IMR-90 (cell line): ENCODE data around the gene UQCRQ. TPM values are rescaled to one million over a fixed set of nuclear protein-coding genes. Genes with fewer than 3 reads are reported as not detected.

Experiments
- ATAC-seq: fragments of 200-7000 bp; cut with Tn5 transposase; 2 replicates; pipeline ENCODE4 v1.9.1; 2020; ENCODE audit warnings: low read depth, mild to moderate bottlenecking, moderate library complexity
- BruUV-seq: library from RNA; stranded (reverse); fragments of 400-500 nt; replicated peaks from 2 replicates; lab custom pipeline; 2021; lab: Mats Ljungman, UMichigan
- CTCF ChIA-PET: fragments of 300-600 bp; formaldehyde crosslinking; extraction: SDS; loops from one replicate; lab custom pipeline; 2021; ENCODE audit warnings: antibody characterized with exemption; lab: Yijun Ruan, JAX
- POLR2A ChIA-PET: fragments of 300-600 bp; sonication (Branson Sonifier 250); formaldehyde crosslinking; loops from one replicate; lab custom pipeline; 2022; ENCODE audit warnings: antibody characterized with exemption; ENCODE audit not compliant: unreplicated experiment; lab: Charles Lee
- DNase-seq: peaks from one replicate; pipeline ENCODE4 v3.0.0; 2013
- H2AFZ ChIP-seq: replicated peaks from 2 replicates; pipeline ENCODE3; 2013; ENCODE audit warnings: low read length, mild to moderate bottlenecking; ENCODE audit not compliant: poor library complexity
- H2AK5ac ChIP-seq: 2 replicates; pipeline ENCODE4 v1.6.1; 2013; ENCODE audit warnings: low read depth, low read length, inconsistent platforms
- H2AK9ac ChIP-seq: replicated peaks from 2 replicates; pipeline ENCODE3; 2013; ENCODE audit warnings: mild to moderate bottlenecking, low read depth, low read length, moderate library complexity; ENCODE audit not compliant: poor library complexity
- H2BK120ac ChIP-seq: 2 replicates; pipeline ENCODE4 v1.6.1; 2013; ENCODE audit warnings: low read depth, low read length, inconsistent platforms
- H2BK15ac ChIP-seq: 3 replicates; pipeline ENCODE4 v1.6.1; 2013; ENCODE audit warnings: low read depth, low read length, inconsistent platforms
- H2BK20ac ChIP-seq: 2 replicates; pipeline ENCODE4 v1.6.1; 2013; ENCODE audit warnings: low read depth, mild to moderate bottlenecking, inconsistent platforms, low read length, moderate library complexity
- H2BK5ac ChIP-seq: 2 replicates; pipeline ENCODE4 v1.6.1; 2013; ENCODE audit warnings: mild to moderate bottlenecking, low read depth, low read length, inconsistent platforms; ENCODE audit not compliant: poor library complexity, severe bottlenecking
- H3K14ac ChIP-seq: replicated peaks from 2 replicates; pipeline ENCODE4 v1.6.1; 2013; ENCODE audit warnings: low read depth, low read length, inconsistent platforms
- H3K18ac ChIP-seq: 2 replicates; pipeline ENCODE4 v1.6.1; 2013; ENCODE audit warnings: low read depth, low read length, control low read depth
- H3K23ac ChIP-seq: 2 replicates; pipeline ENCODE4 v1.6.1; 2013; ENCODE audit warnings: low read depth, low read length, inconsistent platforms
- H3K27ac ChIP-seq: 2 replicates; pipeline ENCODE4 v1.5.1; 2013; ENCODE audit warnings: mild to moderate bottlenecking, control low read depth, low read length; ENCODE audit not compliant: insufficient read depth
- H3K27me3 ChIP-seq: 2 replicates; pipeline ENCODE4 v1.6.1; 2013; ENCODE audit warnings: low read length; ENCODE audit not compliant: control insufficient read depth, insufficient read depth
- H3K36me3 ChIP-seq: 2 replicates; pipeline ENCODE4 v1.6.1; 2013; ENCODE audit warnings: low read length, mixed read lengths; ENCODE audit not compliant: control insufficient read depth, insufficient read depth
- H3K4ac ChIP-seq: 2 replicates; pipeline ENCODE4 v1.6.1; 2013; ENCODE audit warnings: low read depth, low read length, inconsistent platforms
- H3K4me1 ChIP-seq: 2 replicates; pipeline ENCODE4 v1.6.1; 2013; ENCODE audit warnings: low read length, mixed read lengths; ENCODE audit not compliant: control insufficient read depth, insufficient read depth
- H3K4me2 ChIP-seq: 2 replicates; pipeline ENCODE4 v1.6.1; 2013; ENCODE audit warnings: low read depth, mild to moderate bottlenecking, control low read depth, low read length, moderate library complexity
- H3K4me3 ChIP-seq: 2 replicates; pipeline ENCODE4 v1.5.1; 2013; ENCODE audit warnings: low read depth, mild to moderate bottlenecking, control low read depth, low read length, moderate library complexity; ENCODE audit not compliant: insufficient read depth
- H3K56ac ChIP-seq: 2 replicates; pipeline ENCODE4 v1.6.1; 2013; ENCODE audit warnings: low read length, inconsistent platforms; ENCODE audit not compliant: insufficient read depth; ENCODE audit errors: extremely low read depth
- H3K79me1 ChIP-seq, 2 experiments: 2 replicates each; pipeline ENCODE4 v1.6.1; 2013; ENCODE audit warnings: low read length in 2 of 2, inconsistent platforms in 1 of 2, low read depth in 1 of 2
- H3K9ac ChIP-seq: 2 replicates; pipeline ENCODE4 v1.6.1; 2013; ENCODE audit warnings: low read depth, low read length, control low read depth
- H3K9me1 ChIP-seq: 2 replicates; pipeline ENCODE4 v1.6.1; 2013; ENCODE audit warnings: low read length, inconsistent platforms; ENCODE audit not compliant: insufficient read depth
- H3K9me3 ChIP-seq: 2 replicates; pipeline ENCODE4 v1.6.1; 2013; ENCODE audit warnings: low read length; ENCODE audit not compliant: control insufficient read depth, insufficient read depth
- H4K20me1 ChIP-seq: 2 replicates; pipeline ENCODE4 v1.6.1; 2013; ENCODE audit warnings: low read length, inconsistent platforms; ENCODE audit not compliant: insufficient read depth
- H4K5ac ChIP-seq: 2 replicates; pipeline ENCODE4 v1.6.1; 2013; ENCODE audit warnings: mild to moderate bottlenecking, low read depth, low read length, control low read depth
- H4K8ac ChIP-seq, 2 experiments: 2 replicates each; pipeline ENCODE4 v1.6.1; 2013; ENCODE audit warnings: low read depth in 2 of 2, low read length in 2 of 2, control low read depth in 1 of 2, inconsistent platforms in 1 of 2
- H4K91ac ChIP-seq: 2 replicates; pipeline ENCODE4 v1.6.1; 2013; ENCODE audit warnings: low read depth, low read length, inconsistent platforms; ENCODE audit not compliant: insufficient read depth
- FOS ChIP-seq: fragments of 150-350 bp; IDR thresholded peaks from 2 replicates; pipeline ENCODE4 v1.6.1; 2016; ENCODE audit warnings: low read depth, low read length
- WGBS, 2 experiments: methylation state at CpG; one replicate each; pipeline versions ENCODE4 v1.1.5 to v1.1.7; 2013; ENCODE audit warnings: missing lambda C conversion rate in 2 of 2; ENCODE audit not compliant: insufficient read length in 1 of 2; ENCODE audit errors: extremely low coverage in 2 of 2; 5-methylcytosine and 5-hydroxymethylcytosine counted together
- dilution Hi-C: fragments of 300-500 bp; cut with HindIII; formaldehyde crosslinking; loops from one replicate; pipeline ENCODE4 v1.14.3; 2018; ENCODE audit warnings: low sequenced_read_pairs; ENCODE audit not compliant: unreplicated experiment
- in situ Hi-C: fragments of 300-500 bp; cut with MboI; formaldehyde crosslinking; loops from 3 replicates; pipeline ENCODE4 v1.14.3; 2019; ENCODE audit warnings: low sequenced_read_pairs, inconsistent platforms, mixed read lengths
- intact Hi-C: fragments of 100-400 bp; cut with micrococcal nuclease; formaldehyde crosslinking; loops from 2 replicates; pipeline ENCODE4 v1.10.0; 2022
- polyA plus RNA-seq, 3 experiments: library from polyadenylated mRNA; depleted of rRNA; stranded (reverse); fragments of >200 nt; gene quantifications; 2 replicates each; pipeline ENCODE4 v1.2.3, GENCODE V29; 2012; ENCODE audit warnings: low replicate concordance in 1 of 3
- total RNA-seq: library from RNA; depleted of rRNA; stranded (reverse); fragments of >200 nt; gene quantifications from 2 replicates; pipeline ENCODE4 v1.2.3, GENCODE V29; 2012

UQCRQ gene
- total and polyA plus RNA-seq, 2 of the 4 experiments (the other 2 are of a cell fraction), result 73.7 to 292 TPM

- 0% methylated on average over 1 of the region's 3 CpGs; no CpG with 5 or more reads in 1 of the 2 experiments for WGBS, 2 experiments
Measured at GRCh38 chr5:132898094-132898493, 31.7 kb downstream of the UQCRQ start.

More at GRCh38 chr5:132898094-132898493, 31.7 kb downstream of the UQCRQ start:
- POLR2A ChIA-PET, result no interaction called here
- Histone ChIP-seq H3K27ac (no peak overlapping the region), H3K9me3 (no peaks in the 10 kb centered on the region), H3K79me1 (peaks cover 34 to 45% of the 10 kb centered on the region in 2 experiments), H3K27me3 (no peaks in the 10 kb centered on the region), H3K9me1 (no peaks in the 10 kb centered on the region), H4K8ac (no peak overlapping the region), H3K18ac (no peak overlapping the region), H2BK20ac (no peak overlapping the region), H3K23ac (no peak overlapping the region), H2BK15ac (no peak overlapping the region), H2BK5ac (no peak overlapping the region), H2AK5ac (no peak overlapping the region), H2AFZ (no peak overlapping the region), H2BK120ac (no peak overlapping the region), H3K14ac (no peak overlapping the region), H3K4me1 (no peaks in the 10 kb centered on the region), H3K56ac (no peak overlapping the region), H3K9ac (no peak overlapping the region), H3K4me2 (no peak overlapping the region), H3K4me3 (no peak overlapping the region), H4K5ac (no peak overlapping the region), H3K36me3 (peaks cover 28% of the 10 kb centered on the region), H3K4ac (no peak overlapping the region), H4K20me1 (peaks cover 4% of the 10 kb centered on the region; the same call in 1 of the 2 replicates), H2AK9ac (no peak overlapping the region), H4K91ac (no peak overlapping the region)
- TF ChIP-seq FOS, result no peak
- CTCF ChIA-PET, result interaction anchor here (1.1 kb wide), 1 partner anchor 10 kb away, joined by 4 read pairs; no protein-coding TSS in a partner anchor
- dilution Hi-C loops (no loop called here), intact Hi-C loops (no loop called here), in situ Hi-C loops (no loop called here)
- BruUV-seq, result no TSS peak
- DNase-seq (no peak), ATAC-seq (0 out of 2 replicates have a peak, but pooled peaks have one; percentile 13)
